Dedifferentiated amniotic fluid mesenchymal stem cell (primary cell): ENCODE data around the gene CLIP1.
A peak's percentile ranks its signal among the peaks of the same experiment; 100 is the strongest.
"Not testable (repeated sequence)": the region's sequence is repeated elsewhere in the genome, so short reads cannot be mapped to it uniquely, and the experiment has no call there.

Experiments
- DNase-seq: peaks from one replicate; pipeline ENCODE4 v3.0.0-alpha.2; 2016; ENCODE audit errors: extremely low spot score

The CLIP1 gene

GRCh38 chr12:122311696-122312095 is 110.8 kb downstream of the CLIP1 start:
- DNase-seq, result no peak

- no peak for DNase-seq
Measured at GRCh38 chr12:122310626-122311333, 111.7 kb downstream of the CLIP1 start.

- DNase-seq, result no peak
Measured at GRCh38 chr12:122309564-122310121, 112.8 kb downstream of the CLIP1 start.

GRCh38 chr12:122308811-122309210 is 113.7 kb downstream of the CLIP1 start:
- DNase-seq, result peak; percentile 43

GRCh38 chr12:122306407-122306806 is 116.1 kb downstream of the CLIP1 start:
- no peak for DNase-seq

- no peak for DNase-seq
Measured at GRCh38 chr12:122304924-122305323, 117.5 kb downstream of the CLIP1 start.

GRCh38 chr12:122303068-122303467 is 119.4 kb downstream of the CLIP1 start:
- no peak for DNase-seq

GRCh38 chr12:122298071-122298748 is 124.3 kb downstream of the CLIP1 start:
- no peak for DNase-seq

- no peak for DNase-seq
Measured at GRCh38 chr12:122297494-122297893, 125.0 kb downstream of the CLIP1 start.

- no peak for DNase-seq
Measured at GRCh38 chr12:122295877-122296276, 126.6 kb downstream of the CLIP1 start.

GRCh38 chr12:122293081-122293480 is 129.4 kb downstream of the CLIP1 start:
- DNase-seq, result no peak

GRCh38 chr12:122291431-122291830 is 131.0 kb downstream of the CLIP1 start:
- no peak for DNase-seq

GRCh38 chr12:122283680-122284079 is 138.8 kb downstream of the CLIP1 start:
- DNase-seq, result no peak

- DNase-seq, result peak; percentile 46
Measured at GRCh38 chr12:122282061-122282460, 140.4 kb downstream of the CLIP1 start.

- DNase-seq, result no peak
Measured at GRCh38 chr12:122276242-122276641, 146.2 kb downstream of the CLIP1 start.

GRCh38 chr12:122275459-122275858 is 147.0 kb downstream of the CLIP1 start:
- no peak for DNase-seq

GRCh38 chr12:122266230-122266901 is 156.1 kb downstream of the CLIP1 start, which contains the start of gene VPS33A:
TSS of gene VPS33A (minus strand) at chr12:122266494. CDS start at chr12:122266408, 86 bp downstream.
- DNase-seq, result peak; percentile 95

- no peak for DNase-seq
Measured at GRCh38 chr12:122265886-122266229, 156.6 kb downstream of the CLIP1 start.

GRCh38 chr12:122265476-122265875 is 157.0 kb downstream of the CLIP1 start:
- no peak for DNase-seq

- not testable (repeated sequence) for DNase-seq
Measured at GRCh38 chr12:122260735-122261134, 161.7 kb downstream of the CLIP1 start.

GRCh38 chr12:122258939-122259338 is 163.5 kb downstream of the CLIP1 start:
- not testable (repeated sequence) for DNase-seq

GRCh38 chr12:122258462-122258861 is 164.0 kb downstream of the CLIP1 start:
- DNase-seq, result not testable (repeated sequence)
